Right cardiac atrium (tissue), 5 donors: ENCODE measurements around the gene PAX2. TPM values are rescaled to one million over a fixed set of nuclear protein-coding genes. Genes with fewer than 3 reads are reported as not detected.

Experiments
- ATAC-seq, 2 donors: fragments of 200-7000 bp; cut with Tn5 transposase; one replicate each; pipeline versions ENCODE4 v1.8.0 to v1.9.1; 2020; ENCODE audit warnings: moderate library complexity in 2 of 2, mild to moderate bottlenecking in 1 of 2
- DNase-seq, 3 donors: peaks; one replicate each; pipeline ENCODE4 v3.0.0-alpha.2; 2020
- H3K27ac ChIP-seq: one replicate; pipeline ENCODE4 v1.5.1; 2013; ENCODE audit warnings: mild to moderate bottlenecking, low read length, control low read depth, moderate library complexity
- H3K27me3 ChIP-seq: one replicate; pipeline ENCODE4 v1.6.1; 2013; ENCODE audit not compliant: control insufficient read depth, insufficient read depth
- H3K4me1 ChIP-seq: one replicate; pipeline ENCODE4 v1.6.1; 2013; ENCODE audit warnings: low read length; ENCODE audit not compliant: control insufficient read depth, insufficient read depth
- H3K4me3 ChIP-seq: one replicate; pipeline ENCODE4 v1.5.1; 2013; ENCODE audit warnings: low read length, control low read depth
- H3K9me3 ChIP-seq: one replicate; pipeline ENCODE4 v1.6.1; 2013; ENCODE audit warnings: low read length; ENCODE audit not compliant: control insufficient read depth
- WGBS: extraction: QIAGEN DNeasy Blood & Tissue Kit; methylation state at CpG from one replicate; pipeline ENCODE4 v1.1.7; 2013; 5-methylcytosine and 5-hydroxymethylcytosine counted together
- intact Hi-C, 4 donors: fragments of 100-400 bp; cut with DNase I; formaldehyde crosslinking; loops; one replicate each; pipeline versions ENCODE4 v1.11.0 to v1.14.0; 2022 to 2023
- polyA plus RNA-seq: library from polyadenylated mRNA; stranded (reverse); fragments of 200-250 nt; gene quantifications from one replicate; pipeline ENCODE4 v1.2.3, GENCODE V29; 2013
- total RNA-seq, 4 donors: library from RNA; stranded (reverse); fragmentation: NEBNext Ultra II Directional; extraction: Animal tissue kit (Norgen Biotek cat#: 25700); gene quantifications; one replicate each; pipeline ENCODE4 v1.2.1, GENCODE V29; 2021
- donor health status: healthy with polysubstance abuse.
- donor health status: DM: no; HTN: yes; CAD: no.
- donor health status: DM: no; HTN: no; CAD: no.
- donor health status: DM: no; HTN: yes; CAD: no; lungs with severe emphysema.
- donor health status: DM: yes; HTN: yes; CAD: no.

Gene PAX2
- total and polyA plus RNA-seq, 5 donors = not detected

DNA sequence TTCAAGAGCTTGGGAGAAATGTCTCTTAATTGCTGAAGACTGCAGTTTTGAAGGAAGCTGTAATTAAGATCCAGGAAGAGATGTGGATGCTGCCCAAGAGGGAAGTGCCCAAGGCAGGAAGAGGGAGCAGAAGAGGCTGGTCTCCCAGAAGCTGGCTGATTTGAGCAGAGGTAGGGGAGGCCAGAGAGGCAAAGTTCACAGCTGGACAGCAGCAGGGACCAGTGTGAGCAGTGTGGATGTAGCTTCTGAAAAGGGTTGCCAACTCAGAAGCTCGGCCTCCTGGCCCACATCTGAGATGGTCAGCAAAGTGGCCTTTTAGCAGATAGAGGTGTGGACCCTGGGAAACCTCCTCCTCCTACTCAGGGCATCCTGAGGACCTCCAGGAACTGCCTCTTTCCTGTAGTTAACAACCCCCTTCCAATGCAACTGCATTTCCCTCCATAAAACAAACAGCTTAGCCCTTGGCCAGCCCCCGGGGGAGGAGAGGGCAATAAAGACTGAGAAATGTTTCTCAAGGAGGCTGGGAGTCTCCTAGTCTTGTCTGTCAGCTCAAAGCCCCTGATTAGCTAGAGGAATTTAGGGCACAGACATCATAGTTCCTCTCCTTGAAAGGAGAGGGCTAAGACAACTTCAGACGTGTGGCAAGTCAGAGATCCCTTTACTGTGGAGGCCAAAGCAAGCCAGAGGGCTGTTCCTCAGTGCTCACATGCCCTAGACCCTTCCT is 69.5 kb downstream of the PAX2 start:
- H3K4me3 ChIP-seq = no peak overlapping the region
- DNase-seq (no peak), ATAC-seq (no peak)
- H3K27me3 ChIP-seq = peaks cover 4% of the 10 kb centered on the region
- WGBS = 23% methylated on average over 3 of the region's 3 CpGs
- no peak overlapping the region for H3K27ac ChIP-seq
- no peaks in the 10 kb centered on the region for H3K4me1 ChIP-seq
- intact Hi-C loops = no loop called here
- no peaks in the 10 kb centered on the region for H3K9me3 ChIP-seq

DNA sequence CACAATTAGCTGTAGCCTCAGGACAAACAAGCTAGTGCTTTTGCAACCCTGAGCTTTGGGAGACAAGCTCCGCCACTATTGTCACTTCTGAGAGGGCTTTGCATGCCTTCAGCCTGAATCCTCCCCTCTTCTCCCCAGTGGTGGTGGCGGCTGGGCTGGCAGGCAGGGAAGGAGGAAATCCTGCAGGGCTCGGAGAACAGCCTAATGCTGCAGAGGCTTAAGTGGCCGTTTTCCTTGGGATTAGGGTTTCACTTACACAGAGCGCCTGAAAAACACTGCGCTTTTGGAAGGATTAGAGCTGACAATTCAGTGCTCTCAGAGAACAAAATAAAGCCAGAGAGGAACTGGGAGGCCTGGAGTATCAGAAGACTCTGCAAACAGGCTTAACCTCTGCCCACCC is 71.3 kb downstream of the PAX2 start:
- whole genome bisulfite sequencing = 52% methylated on average over 6 of the region's 6 CpGs
- Histone ChIP-seq H3K4me3 (no peak overlapping the region), H3K9me3 (no peaks in the 10 kb centered on the region), H3K27me3 (peaks cover 7% of the 10 kb centered on the region), H3K27ac (no peak overlapping the region), H3K4me1 (no peaks in the 10 kb centered on the region)
- DNase-seq (no peak), ATAC-seq (no peak)
- intact Hi-C loops = no loop called here

DNA sequence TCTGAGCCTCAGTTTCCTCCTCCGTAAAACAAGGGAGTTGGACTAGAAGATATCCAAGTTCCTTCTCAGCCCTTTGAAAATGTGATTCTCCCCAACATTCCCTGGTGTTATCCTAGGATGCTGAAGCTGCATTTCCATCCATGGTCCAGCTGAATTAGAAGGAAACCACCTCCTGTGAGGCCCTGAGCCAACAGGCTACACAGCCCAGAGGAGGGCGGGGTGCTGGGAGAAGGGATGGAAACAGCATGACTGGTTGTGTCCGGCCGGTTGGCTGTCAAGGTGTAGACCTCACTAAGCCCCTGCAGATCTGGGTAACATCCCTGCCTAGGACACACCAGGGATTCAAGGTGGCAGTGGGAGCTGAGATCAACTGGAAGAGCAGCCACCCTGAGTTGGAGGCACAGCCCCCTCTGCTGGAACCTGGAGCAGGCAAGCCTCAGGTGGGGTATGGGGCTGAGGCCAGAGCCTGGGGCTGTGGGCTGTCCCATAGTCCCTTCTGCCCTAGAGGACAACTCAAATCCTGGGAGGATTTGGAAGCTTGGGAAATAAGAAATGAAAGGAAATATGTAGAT is 72.0 kb downstream of the PAX2 start:
- no peaks in the 10 kb centered on the region for H3K4me1 ChIP-seq
- intact Hi-C loops = no loop called here
- no peak overlapping the region for H3K27ac ChIP-seq
- no peaks in the 10 kb centered on the region for H3K9me3 ChIP-seq
- H3K27me3 ChIP-seq = peaks cover 7% of the 10 kb centered on the region
- no peak overlapping the region for H3K4me3 ChIP-seq
- no peak for DNase-seq
- 58% methylated on average over 4 of the region's 4 CpGs for WGBS
- ATAC-seq = no peak

DNA sequence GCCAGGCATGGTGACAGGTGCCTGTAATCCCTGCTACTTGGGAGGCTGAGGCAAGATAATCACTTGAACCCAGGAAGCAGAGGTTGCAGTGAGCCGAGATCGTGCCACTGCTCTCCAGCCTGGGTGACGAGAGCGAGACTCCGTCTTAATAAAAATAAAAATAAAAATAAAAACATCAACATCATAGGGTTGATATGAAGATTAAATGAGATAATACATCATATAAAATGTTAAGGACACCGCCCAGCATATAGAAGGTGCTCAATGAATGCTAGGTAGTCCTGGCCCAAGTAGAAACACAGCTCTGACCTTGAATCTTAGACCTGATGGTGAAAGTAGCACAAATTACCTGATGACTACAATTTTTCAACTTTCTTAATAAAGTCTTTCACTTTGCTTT is 74.0 kb downstream of the PAX2 start:
- Histone ChIP-seq H3K4me3 (no peak overlapping the region), H3K27ac (no peak overlapping the region), H3K27me3 (peaks cover 7% of the 10 kb centered on the region), H3K4me1 (no peaks in the 10 kb centered on the region), H3K9me3 (no peaks in the 10 kb centered on the region)
- 92% methylated on average over 6 of the region's 6 CpGs for WGBS
- intact Hi-C loops = no loop called here
- ATAC-seq (no peak), DNase-seq (no peak)

DNA sequence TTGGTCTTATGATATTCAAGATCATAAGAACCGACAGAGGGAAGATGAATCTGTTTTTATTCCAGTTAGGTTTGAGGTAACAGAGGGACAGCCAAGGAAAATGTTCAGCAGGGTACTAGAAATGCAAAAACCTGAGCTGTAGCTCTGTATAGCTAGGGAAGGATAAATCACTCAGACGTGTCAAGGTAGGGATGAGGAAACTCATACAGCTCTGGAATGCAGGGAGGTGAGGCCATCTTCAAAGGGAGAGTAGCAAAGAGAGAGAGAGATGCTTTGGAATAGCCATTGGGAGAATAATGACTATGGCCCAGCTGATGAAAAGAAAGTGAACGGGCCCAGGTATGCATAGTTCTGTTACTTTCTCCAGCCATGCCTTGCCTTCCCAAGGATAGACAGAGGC is 77.8 kb downstream of the PAX2 start:
- ATAC-seq = no peak
- Histone ChIP-seq H3K4me1 (peaks cover 4% of the 10 kb centered on the region), H3K27ac (no peak overlapping the region), H3K27me3 (peaks cover 5% of the 10 kb centered on the region), H3K4me3 (no peak overlapping the region), H3K9me3 (no peaks in the 10 kb centered on the region)
- DNase-seq = no peak
- whole genome bisulfite sequencing = 53% methylated on average over 3 of the region's 3 CpGs
- intact Hi-C loops = no loop called here

DNA sequence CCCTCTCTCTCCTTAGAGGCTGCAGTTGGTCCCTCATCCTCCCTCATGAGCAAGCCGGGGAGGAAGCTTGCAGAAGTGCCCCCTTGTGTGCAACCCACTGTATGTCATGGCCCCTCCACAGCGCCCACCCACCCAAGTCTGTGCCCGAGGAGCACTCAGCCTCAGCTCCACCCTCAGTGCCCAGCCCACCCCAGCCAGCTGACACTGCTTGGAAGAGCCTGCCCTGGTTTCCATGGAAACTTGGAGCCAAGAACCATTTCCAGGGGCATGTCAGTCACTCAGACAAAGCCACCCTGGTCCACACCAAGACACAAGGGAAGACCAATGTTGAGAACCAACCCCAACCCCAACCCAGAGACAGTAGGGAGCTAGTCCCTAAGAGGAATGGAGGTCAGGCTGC is 79.5 kb downstream of the PAX2 start:
- Histone ChIP-seq H3K27me3 (peaks cover 3% of the 10 kb centered on the region), H3K4me1 (peaks cover 4% of the 10 kb centered on the region), H3K27ac (no peak overlapping the region), H3K4me3 (no peak overlapping the region), H3K9me3 (no peaks in the 10 kb centered on the region)
- ATAC-seq (no peak), DNase-seq (no peak)
- whole genome bisulfite sequencing = 50% methylated on average over 3 of the region's 3 CpGs
- intact Hi-C loops = no loop called here

DNA sequence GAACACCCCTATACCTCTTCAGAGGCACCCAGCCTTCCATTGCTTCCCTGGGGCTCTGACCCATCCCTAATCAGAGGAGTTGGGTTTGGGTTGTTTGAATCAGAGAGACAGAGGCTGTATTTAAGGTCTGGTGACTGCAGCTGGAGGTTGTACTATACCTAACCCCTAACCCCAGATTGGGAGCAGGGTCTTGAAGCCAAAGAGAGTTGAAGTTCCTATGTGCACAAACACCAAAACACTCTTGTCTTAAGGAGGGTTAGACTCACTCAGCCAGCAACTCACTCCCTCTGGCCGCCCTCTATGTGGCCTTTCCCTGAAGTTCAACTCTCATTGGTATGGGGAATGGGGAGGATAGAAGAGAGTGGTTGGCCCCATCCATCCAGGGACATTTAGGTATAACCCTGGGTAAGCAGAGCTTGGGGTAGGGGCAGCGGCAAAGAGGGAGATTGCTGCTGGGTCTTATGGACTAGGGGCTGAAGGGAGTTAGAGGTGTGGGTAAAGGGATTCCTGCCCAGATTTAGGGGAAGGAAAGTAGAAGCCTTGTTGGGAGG is 80.0 kb downstream of the PAX2 start:
- Histone ChIP-seq H3K27ac (no peak overlapping the region), H3K27me3 (peaks cover 3% of the 10 kb centered on the region), H3K9me3 (no peaks in the 10 kb centered on the region), H3K4me1 (peaks cover 4% of the 10 kb centered on the region), H3K4me3 (no peak overlapping the region)
- no peak for DNase-seq
- intact Hi-C loops = no loop called here
- no peak for ATAC-seq
- WGBS = 9% methylated on average over 2 of the region's 2 CpGs

DNA sequence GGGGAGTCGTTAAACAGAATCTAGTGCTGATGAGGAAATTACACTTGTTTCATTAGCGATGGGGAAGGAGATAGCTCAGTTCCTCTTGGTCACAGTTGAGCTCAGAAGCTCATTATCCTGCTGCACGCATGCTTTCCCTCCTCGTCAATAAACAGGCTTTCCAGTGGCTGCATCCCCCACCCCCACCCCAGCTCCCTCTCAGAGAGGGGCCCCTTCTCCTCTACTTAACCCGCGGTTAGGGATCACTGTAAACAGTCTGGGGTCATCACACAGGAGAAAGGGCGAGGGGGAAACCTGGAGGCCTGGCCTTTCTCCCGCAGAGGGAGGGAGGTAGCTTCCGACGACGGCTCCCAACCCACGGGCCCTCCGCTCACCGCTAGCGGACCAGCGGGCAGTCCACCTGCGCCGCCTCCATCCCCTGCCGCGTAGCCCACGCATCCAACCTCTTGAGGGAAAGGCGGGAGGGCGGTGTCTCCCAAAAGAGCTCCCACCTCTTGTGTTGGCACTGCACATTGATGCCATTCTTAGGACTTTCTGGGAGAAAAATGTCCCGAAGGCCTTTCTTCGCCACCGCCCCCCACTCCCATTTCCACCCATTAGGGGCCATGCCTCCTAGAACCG is 80.8 kb downstream of the PAX2 start:
- Histone ChIP-seq H3K9me3 (no peaks in the 10 kb centered on the region), H3K4me3 (no peak overlapping the region), H3K4me1 (peaks cover 4% of the 10 kb centered on the region), H3K27ac (no peak overlapping the region), H3K27me3 (peaks cover 3% of the 10 kb centered on the region)
- intact Hi-C loops = no loop called here
- WGBS = 3% methylated on average over 27 of the region's 27 CpGs
- DNase-seq (no peak), ATAC-seq (no peak)

DNA sequence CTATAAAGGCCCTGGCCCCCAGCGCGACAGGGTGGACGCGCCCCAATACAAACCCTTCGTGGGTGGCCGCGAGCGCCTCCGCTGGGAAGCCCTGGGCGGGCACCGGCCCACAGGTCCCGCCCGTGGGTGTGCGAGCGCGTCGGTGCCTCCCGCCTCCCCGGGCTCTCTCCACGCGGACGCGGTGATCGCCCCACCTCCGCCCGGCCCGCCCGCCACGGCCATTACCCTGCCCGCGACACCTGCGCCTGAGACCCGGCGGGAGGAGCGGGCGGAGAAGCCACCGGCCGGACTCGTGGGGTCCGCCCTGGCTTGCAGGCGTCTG is 81.2 kb downstream of the PAX2 start:
- H3K27ac ChIP-seq = no peak overlapping the region
- no peak for DNase-seq
- WGBS = 2% methylated on average over 41 of the region's 41 CpGs
- no peaks in the 10 kb centered on the region for H3K27me3 ChIP-seq
- peaks cover 4% of the 10 kb centered on the region for H3K4me1 ChIP-seq
- peak overlapping the region; percentile 61 for H3K4me3 ChIP-seq
- peak in 1 of 2 donors; percentile 14 for ATAC-seq
- intact Hi-C loops = no loop called here
- no peaks in the 10 kb centered on the region for H3K9me3 ChIP-seq

DNA sequence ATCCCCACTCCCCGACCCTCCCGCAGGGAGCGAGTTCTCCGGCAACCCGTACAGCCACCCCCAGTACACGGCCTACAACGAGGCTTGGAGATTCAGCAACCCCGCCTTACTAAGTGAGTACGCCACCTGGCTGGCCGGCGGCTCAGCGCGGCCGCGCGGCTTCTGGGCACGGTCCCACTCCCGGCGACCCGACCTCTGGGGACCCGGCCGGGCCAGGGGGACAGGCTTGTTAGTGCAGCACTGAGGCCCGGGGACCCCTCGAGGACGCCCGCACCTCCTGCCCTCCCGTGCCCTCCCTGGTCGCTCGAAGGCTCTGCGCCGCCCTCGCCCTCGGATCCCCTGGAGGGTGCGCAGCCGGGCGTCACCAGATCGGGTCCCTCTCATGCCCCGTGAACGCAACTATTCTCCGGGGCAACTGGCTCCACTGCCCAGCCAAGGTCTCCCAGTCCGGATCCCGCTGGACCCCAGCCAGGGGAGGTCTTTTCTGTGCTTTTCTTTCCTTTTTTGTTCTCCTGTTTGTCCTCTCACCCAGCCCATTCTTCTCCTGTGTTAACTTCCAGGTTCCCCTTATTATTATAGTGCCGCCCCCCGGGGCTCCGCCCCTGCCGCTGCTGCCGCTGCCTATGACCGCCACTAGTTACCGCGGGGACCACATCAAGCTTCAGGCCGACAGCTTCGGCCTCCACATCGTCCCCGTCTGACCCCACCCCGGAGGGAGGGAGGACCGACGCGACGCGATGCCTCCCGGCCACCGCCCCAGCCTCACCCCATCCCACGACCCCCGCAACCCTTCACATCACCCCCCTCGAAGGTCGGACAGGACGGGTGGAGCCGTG is 81.8 kb downstream of the PAX2 start:
- H3K4me1 ChIP-seq = peaks cover 4% of the 10 kb centered on the region
- intact Hi-C loops = no loop called here
- H3K27me3 ChIP-seq = no peaks in the 10 kb centered on the region
- peak; percentile 17 to 60 (median 51) for DNase-seq
- H3K9me3 ChIP-seq = no peaks in the 10 kb centered on the region
- H3K27ac ChIP-seq = no peak overlapping the region
- under 1% methylated on average over 68 of the region's 68 CpGs for WGBS
- H3K4me3 ChIP-seq = peak overlapping the region; percentile 61
- ATAC-seq = peak in 1 of 2 donors; percentile 31
